IMR-90 (cell line): Measurements from ENCODE around the gene RAI1. TPM values are rescaled to one million over a fixed set of nuclear protein-coding genes. Genes with fewer than 3 reads are reported as not detected.

Experiments used
- ATAC-seq: fragments of 200-7000 bp; cut with Tn5 transposase; 2 replicates; pipeline ENCODE4 v1.9.1; 2020; ENCODE audit warnings: low read depth, mild to moderate bottlenecking, moderate library complexity
- BruUV-seq: library from RNA; stranded (reverse); fragments of 400-500 nt; replicated peaks from 2 replicates; lab custom pipeline; 2021; lab: Mats Ljungman, UMichigan
- CTCF ChIA-PET: fragments of 300-600 bp; formaldehyde crosslinking; extraction: SDS; loops from one replicate; lab custom pipeline; 2021; ENCODE audit warnings: antibody characterized with exemption; lab: Yijun Ruan, JAX
- POLR2A ChIA-PET: fragments of 300-600 bp; sonication (Branson Sonifier 250); formaldehyde crosslinking; loops from one replicate; lab custom pipeline; 2022; ENCODE audit warnings: antibody characterized with exemption; ENCODE audit not compliant: unreplicated experiment; lab: Charles Lee
- DNase-seq: peaks from one replicate; pipeline ENCODE4 v3.0.0; 2013
- H2AFZ ChIP-seq: replicated peaks from 2 replicates; pipeline ENCODE3; 2013; ENCODE audit warnings: low read length, mild to moderate bottlenecking; ENCODE audit not compliant: poor library complexity
- H2AK5ac ChIP-seq: 2 replicates; pipeline ENCODE4 v1.6.1; 2013; ENCODE audit warnings: low read depth, low read length, inconsistent platforms
- H2AK9ac ChIP-seq: replicated peaks from 2 replicates; pipeline ENCODE3; 2013; ENCODE audit warnings: mild to moderate bottlenecking, low read depth, low read length, moderate library complexity; ENCODE audit not compliant: poor library complexity
- H2BK120ac ChIP-seq: 2 replicates; pipeline ENCODE4 v1.6.1; 2013; ENCODE audit warnings: low read depth, low read length, inconsistent platforms
- H2BK15ac ChIP-seq: 3 replicates; pipeline ENCODE4 v1.6.1; 2013; ENCODE audit warnings: low read depth, low read length, inconsistent platforms
- H2BK20ac ChIP-seq: 2 replicates; pipeline ENCODE4 v1.6.1; 2013; ENCODE audit warnings: low read depth, mild to moderate bottlenecking, inconsistent platforms, low read length, moderate library complexity
- H2BK5ac ChIP-seq: 2 replicates; pipeline ENCODE4 v1.6.1; 2013; ENCODE audit warnings: mild to moderate bottlenecking, low read depth, low read length, inconsistent platforms; ENCODE audit not compliant: poor library complexity, severe bottlenecking
- H3K14ac ChIP-seq: replicated peaks from 2 replicates; pipeline ENCODE4 v1.6.1; 2013; ENCODE audit warnings: low read depth, low read length, inconsistent platforms
- H3K18ac ChIP-seq: 2 replicates; pipeline ENCODE4 v1.6.1; 2013; ENCODE audit warnings: low read depth, low read length, control low read depth
- H3K23ac ChIP-seq: 2 replicates; pipeline ENCODE4 v1.6.1; 2013; ENCODE audit warnings: low read depth, low read length, inconsistent platforms
- H3K27ac ChIP-seq: 2 replicates; pipeline ENCODE4 v1.5.1; 2013; ENCODE audit warnings: mild to moderate bottlenecking, control low read depth, low read length; ENCODE audit not compliant: insufficient read depth
- H3K27me3 ChIP-seq: 2 replicates; pipeline ENCODE4 v1.6.1; 2013; ENCODE audit warnings: low read length; ENCODE audit not compliant: control insufficient read depth, insufficient read depth
- H3K36me3 ChIP-seq: 2 replicates; pipeline ENCODE4 v1.6.1; 2013; ENCODE audit warnings: low read length, mixed read lengths; ENCODE audit not compliant: control insufficient read depth, insufficient read depth
- H3K4ac ChIP-seq: 2 replicates; pipeline ENCODE4 v1.6.1; 2013; ENCODE audit warnings: low read depth, low read length, inconsistent platforms
- H3K4me1 ChIP-seq: 2 replicates; pipeline ENCODE4 v1.6.1; 2013; ENCODE audit warnings: low read length, mixed read lengths; ENCODE audit not compliant: control insufficient read depth, insufficient read depth
- H3K4me2 ChIP-seq: 2 replicates; pipeline ENCODE4 v1.6.1; 2013; ENCODE audit warnings: low read depth, mild to moderate bottlenecking, control low read depth, low read length, moderate library complexity
- H3K4me3 ChIP-seq: 2 replicates; pipeline ENCODE4 v1.5.1; 2013; ENCODE audit warnings: low read depth, mild to moderate bottlenecking, control low read depth, low read length, moderate library complexity; ENCODE audit not compliant: insufficient read depth
- H3K56ac ChIP-seq: 2 replicates; pipeline ENCODE4 v1.6.1; 2013; ENCODE audit warnings: low read length, inconsistent platforms; ENCODE audit not compliant: insufficient read depth; ENCODE audit errors: extremely low read depth
- H3K79me1 ChIP-seq, 2 experiments: 2 replicates each; pipeline ENCODE4 v1.6.1; 2013; ENCODE audit warnings: low read length in 2 of 2, inconsistent platforms in 1 of 2, low read depth in 1 of 2
- H3K9ac ChIP-seq: 2 replicates; pipeline ENCODE4 v1.6.1; 2013; ENCODE audit warnings: low read depth, low read length, control low read depth
- H3K9me1 ChIP-seq: 2 replicates; pipeline ENCODE4 v1.6.1; 2013; ENCODE audit warnings: low read length, inconsistent platforms; ENCODE audit not compliant: insufficient read depth
- H3K9me3 ChIP-seq: 2 replicates; pipeline ENCODE4 v1.6.1; 2013; ENCODE audit warnings: low read length; ENCODE audit not compliant: control insufficient read depth, insufficient read depth
- H4K20me1 ChIP-seq: 2 replicates; pipeline ENCODE4 v1.6.1; 2013; ENCODE audit warnings: low read length, inconsistent platforms; ENCODE audit not compliant: insufficient read depth
- H4K5ac ChIP-seq: 2 replicates; pipeline ENCODE4 v1.6.1; 2013; ENCODE audit warnings: mild to moderate bottlenecking, low read depth, low read length, control low read depth
- H4K8ac ChIP-seq, 2 experiments: 2 replicates each; pipeline ENCODE4 v1.6.1; 2013; ENCODE audit warnings: low read depth in 2 of 2, low read length in 2 of 2, control low read depth in 1 of 2, inconsistent platforms in 1 of 2
- H4K91ac ChIP-seq: 2 replicates; pipeline ENCODE4 v1.6.1; 2013; ENCODE audit warnings: low read depth, low read length, inconsistent platforms; ENCODE audit not compliant: insufficient read depth
- BHLHE40 ChIP-seq: fragments of 150-350 bp; IDR thresholded peaks from 2 replicates; pipeline ENCODE4 v1.6.1; 2016; ENCODE audit warnings: mild to moderate bottlenecking, low read depth, low read length
- CEBPB ChIP-seq: IDR thresholded peaks from 2 replicates; pipeline ENCODE4 v1.6.1; 2012; ENCODE audit warnings: low read depth, low read length, improper control_type of control experiment
- CHD1 ChIP-seq: IDR thresholded peaks from 2 replicates; pipeline ENCODE4 v1.6.1; 2012; ENCODE audit warnings: low read depth, low read length, improper control_type of control experiment
- CTCF ChIP-seq: conservative IDR thresholded peaks from 2 replicates; pipeline ENCODE4 v1.5.1; 2012; ENCODE audit warnings: mild to moderate bottlenecking, low read depth, low read length, improper control_type of control experiment
- FOS ChIP-seq: fragments of 150-350 bp; IDR thresholded peaks from 2 replicates; pipeline ENCODE4 v1.6.1; 2016; ENCODE audit warnings: low read depth, low read length
- MAFK ChIP-seq: IDR thresholded peaks from 2 replicates; pipeline ENCODE4 v1.6.1; 2012; ENCODE audit warnings: low read depth, low read length, improper control_type of control experiment
- MAZ ChIP-seq: IDR thresholded peaks from 2 replicates; pipeline ENCODE4 v1.6.1; 2012; ENCODE audit warnings: low read depth, mild to moderate bottlenecking, low read length, improper control_type of control experiment, moderate library complexity, borderline replicate concordance
- MXI1 ChIP-seq: IDR thresholded peaks from 2 replicates; pipeline ENCODE4 v1.6.1; 2012; ENCODE audit warnings: low read depth, mild to moderate bottlenecking, low read length, moderate library complexity, borderline replicate concordance
- NFE2L2 ChIP-seq: fragments of 150-350 bp; IDR thresholded peaks from 2 replicates; pipeline ENCODE4 v1.6.1; 2016; ENCODE audit warnings: low read depth, mild to moderate bottlenecking, low read length
- POLR2A ChIP-seq: IDR thresholded peaks from 2 replicates; pipeline ENCODE4 v1.6.1; 2012; ENCODE audit warnings: mild to moderate bottlenecking, low read depth, low read length
- RAD21 ChIP-seq: IDR thresholded peaks from 2 replicates; pipeline ENCODE4 v1.6.1; 2012; ENCODE audit warnings: low read length, improper control_type of control experiment
- RCOR1 ChIP-seq: IDR thresholded peaks from 2 replicates; pipeline ENCODE4 v1.6.1; 2012; ENCODE audit warnings: mild to moderate bottlenecking, low read length, improper control_type of control experiment; ENCODE audit not compliant: insufficient replicate concordance
- RFX5 ChIP-seq: IDR thresholded peaks from 2 replicates; pipeline ENCODE4 v1.8.0; 2012; ENCODE audit warnings: low read depth, mild to moderate bottlenecking, low read length, moderate library complexity
- SMC3 ChIP-seq: fragments of 150-350 bp; IDR thresholded peaks from 2 replicates; pipeline ENCODE4 v1.6.1; 2016; ENCODE audit warnings: low read depth, mild to moderate bottlenecking, antibody characterized with exemption, low read length, moderate library complexity
- WGBS, 2 experiments: methylation state at CpG; one replicate each; pipeline versions ENCODE4 v1.1.5 to v1.1.7; 2013; ENCODE audit warnings: missing lambda C conversion rate in 2 of 2; ENCODE audit not compliant: insufficient read length in 1 of 2; ENCODE audit errors: extremely low coverage in 2 of 2; 5-methylcytosine and 5-hydroxymethylcytosine counted together
- dilution Hi-C: fragments of 300-500 bp; cut with HindIII; formaldehyde crosslinking; loops from one replicate; pipeline ENCODE4 v1.14.3; 2018; ENCODE audit warnings: low sequenced_read_pairs; ENCODE audit not compliant: unreplicated experiment
- in situ Hi-C: fragments of 300-500 bp; cut with MboI; formaldehyde crosslinking; loops from 3 replicates; pipeline ENCODE4 v1.14.3; 2019; ENCODE audit warnings: low sequenced_read_pairs, inconsistent platforms, mixed read lengths
- intact Hi-C: fragments of 100-400 bp; cut with micrococcal nuclease; formaldehyde crosslinking; loops from 2 replicates; pipeline ENCODE4 v1.10.0; 2022
- polyA plus RNA-seq, 3 experiments: library from polyadenylated mRNA; depleted of rRNA; stranded (reverse); fragments of >200 nt; gene quantifications; 2 replicates each; pipeline ENCODE4 v1.2.3, GENCODE V29; 2012; ENCODE audit warnings: low replicate concordance in 1 of 3
- total RNA-seq: library from RNA; depleted of rRNA; stranded (reverse); fragments of >200 nt; gene quantifications from 2 replicates; pipeline ENCODE4 v1.2.3, GENCODE V29; 2012
- TF ChIP-seq, protein P1 (sequence below): fragments of 150-350 bp; IDR thresholded peaks from 2 replicates; pipeline ENCODE4 v1.6.1; 2017; ENCODE audit warnings: mild to moderate bottlenecking, antibody characterized with exemption, low read length, low read depth

RAI1 gene
- total and polyA plus RNA-seq, 2 of the 4 experiments (the other 2 are of a cell fraction) = 1.8 to 10.5 TPM

- Histone ChIP-seq H4K5ac (peak overlapping the region; percentile 54; the same call in 1 of the 2 replicates), H2AFZ (peak overlapping the region; percentile 68), H2BK15ac (peak overlapping the region; percentile 59; the same call in 1 of the 3 replicates), H4K8ac (peak overlapping the region; percentile 72 to 85; a peak in 3 of 4 replicates), H3K79me1 (peaks cover 45 to 93% of the 10 kb centered on the region in 2 experiments), H3K9me1 (peaks cover 55% of the 10 kb centered on the region), H2AK5ac (peak overlapping the region; percentile 94), H4K20me1 (peaks cover 88% of the 10 kb centered on the region), H3K4me3 (no peak overlapping the region), H2AK9ac (peak overlapping the region; percentile 98), H3K14ac (peak overlapping the region; percentile 91), H3K4me2 (peak overlapping the region; percentile 11; the same call in 1 of the 2 replicates), H3K4ac (peak overlapping the region; percentile 92), H2BK20ac (peak overlapping the region; percentile 52; the same call in 1 of the 2 replicates), H4K91ac (peak overlapping the region; percentile 89), H3K9me3 (no peaks in the 10 kb centered on the region), H3K4me1 (peaks cover 43% of the 10 kb centered on the region), H3K27me3 (no peaks in the 10 kb centered on the region), H3K18ac (peak overlapping the region; percentile 37; the same call in 1 of the 2 replicates), H2BK120ac (peak overlapping the region; percentile 77), H2BK5ac (peak overlapping the region; percentile 68), H3K9ac (peak overlapping the region; percentile 33; the same call in 1 of the 2 replicates), H3K56ac (peak overlapping the region; percentile 52), H3K23ac (peak overlapping the region; percentile 79; the same call in 1 of the 2 replicates), H3K36me3 (peaks cover 2% of the 10 kb centered on the region; the same call in 1 of the 2 replicates), H3K27ac (peak overlapping the region; percentile 55)
- WGBS, 2 experiments = 0% methylated on average over 1 of the region's 10 CpGs; no CpG with 5 or more reads in 1 of the 2 experiments
- peak; percentile 64 for DNase-seq
- no TSS peak for BruUV-seq
- dilution Hi-C loops (no loop called here), intact Hi-C loops (loop anchor here (5.0 to 10.0 kb wide), 2 partner anchors 57 to 385 kb away; partner anchors contain the start of gene RAI1), in situ Hi-C loops (no loop called here)
- ChIA-PET POLR2A (no interaction called here), CTCF (no interaction called here)
- ATAC-seq = peak; percentile 90
- TF ChIP-seq CHD1 = no peak
- TF ChIP-seq POLR2A = no peak
- TF ChIP-seq CEBPB = no peak
- TF ChIP-seq NFE2L2 = no peak
- peak; percentile 31; the same call in 1 of the 2 replicates for TF ChIP-seq MXI1
- TF ChIP-seq MAZ = peak; percentile 91
- TF ChIP-seq BHLHE40 = no peak
- TF ChIP-seq RFX5 = no peak
- peak; percentile 13; the same call in 1 of the 2 replicates for TF ChIP-seq SMC3
- TF ChIP-seq MAFK = no peak
- TF ChIP-seq, protein P1, sequence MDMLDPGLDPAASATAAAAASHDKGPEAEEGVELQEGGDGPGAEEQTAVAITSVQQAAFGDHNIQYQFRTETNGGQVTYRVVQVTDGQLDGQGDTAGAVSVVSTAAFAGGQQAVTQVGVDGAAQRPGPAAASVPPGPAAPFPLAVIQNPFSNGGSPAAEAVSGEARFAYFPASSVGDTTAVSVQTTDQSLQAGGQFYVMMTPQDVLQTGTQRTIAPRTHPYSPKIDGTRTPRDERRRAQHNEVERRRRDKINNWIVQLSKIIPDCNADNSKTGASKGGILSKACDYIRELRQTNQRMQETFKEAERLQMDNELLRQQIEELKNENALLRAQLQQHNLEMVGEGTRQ = no peak
- TF ChIP-seq RCOR1 = no peak
- TF ChIP-seq RAD21 = 0 out of 2 replicates have a peak, but pooled peaks have one; percentile 6
- TF ChIP-seq CTCF = no peak
- TF ChIP-seq FOS = peak; percentile 77; the same call in 1 of the 2 replicates
These were observed 58.3 kb downstream of the RAI1 start for GRCh38 chr17:17739388-17740066.
